HG03135 (cell line): ENCODE measurements around the gene AGBL4.

Source experiments
- ATAC-seq: cut with Tn5 transposase; IDR thresholded peaks from one replicate; pipeline ENCODE4 v1.9.1; 2021; ENCODE audit warnings: mild to moderate bottlenecking, moderate library complexity; ENCODE audit not compliant: unreplicated experiment

Gene AGBL4

GRCh38 chr1:49199564-49199963 is 824.2 kb downstream of the AGBL4 start:
- no peak for ATAC-seq

- no peak for ATAC-seq
These were observed 826.7 kb downstream of the AGBL4 start for GRCh38 chr1:49197081-49197480.

- no peak for ATAC-seq
These were observed 833.6 kb downstream of the AGBL4 start for GRCh38 chr1:49190138-49190537.

- no peak for ATAC-seq
These were observed 836.7 kb downstream of the AGBL4 start for GRCh38 chr1:49187056-49187455.

- ATAC-seq: no peak
These were observed 838.2 kb downstream of the AGBL4 start for GRCh38 chr1:49185450-49185980.

GRCh38 chr1:49183489-49183888 is 840.3 kb downstream of the AGBL4 start:
- ATAC-seq: no peak

GRCh38 chr1:49181033-49181432 is 842.7 kb downstream of the AGBL4 start:
- ATAC-seq: no peak

- ATAC-seq: no peak
These were observed 851.7 kb downstream of the AGBL4 start for GRCh38 chr1:49171941-49172593.

GRCh38 chr1:49166031-49166430 is 857.7 kb downstream of the AGBL4 start:
- ATAC-seq: no peak

GRCh38 chr1:49163031-49163430 is 860.7 kb downstream of the AGBL4 start:
- no peak for ATAC-seq

- no peak for ATAC-seq
These were observed 863.1 kb downstream of the AGBL4 start for GRCh38 chr1:49160677-49161076.

GRCh38 chr1:49136738-49137251 is 887.0 kb downstream of the AGBL4 start:
- ATAC-seq: no peak

- no peak for ATAC-seq
These were observed 898.0 kb downstream of the AGBL4 start for GRCh38 chr1:49125746-49126145.

- ATAC-seq: no peak
These were observed 911.8 kb downstream of the AGBL4 start for GRCh38 chr1:49111931-49112330.

GRCh38 chr1:49106445-49106844 is 917.3 kb downstream of the AGBL4 start:
- no peak for ATAC-seq

GRCh38 chr1:49104575-49104974 is 919.2 kb downstream of the AGBL4 start:
- no peak for ATAC-seq

GRCh38 chr1:49102752-49103151 is 921.0 kb downstream of the AGBL4 start:
- no peak for ATAC-seq

- ATAC-seq: no peak
These were observed 924.9 kb downstream of the AGBL4 start for GRCh38 chr1:49098866-49099265.

- no peak for ATAC-seq
These were observed 937.4 kb downstream of the AGBL4 start for GRCh38 chr1:49086327-49086726.

GRCh38 chr1:49085079-49085478 is 938.7 kb downstream of the AGBL4 start:
- no peak for ATAC-seq

GRCh38 chr1:49060766-49061165 is 963.0 kb downstream of the AGBL4 start:
- ATAC-seq: no peak

GRCh38 chr1:49059087-49059486 is 964.7 kb downstream of the AGBL4 start:
- ATAC-seq: no peak

GRCh38 chr1:49052102-49052501 is 971.7 kb downstream of the AGBL4 start:
- ATAC-seq: no peak
